ENCODE data around the gene GUCA1A.

GUCA1A gene

GRCh38 chr6:42158011-42158410, 15.2 kb upstream of the GUCA1A start:
- Histone ChIP-seq H3K27me3 (ENCODE audit: insufficient read depth, poor library complexity, severe bottlenecking) (no peaks in the 10 kb centered on the region), H3K9me3 (ENCODE audit: severe bottlenecking) (no peaks in the 10 kb centered on the region), H3K27ac (ENCODE audit: poor library complexity, severe bottlenecking) (no peak overlapping the region), H3K4me3 (ENCODE audit: severe bottlenecking) (no peak overlapping the region), H3K4me1 (ENCODE audit: insufficient read depth, poor library complexity, severe bottlenecking) (no peaks in the 10 kb centered on the region), H3K36me3 (ENCODE audit: low read depth) (no peaks in the 10 kb centered on the region)
- ATAC-seq (ENCODE audit: low read depth): peak; percentile 60
- TF ChIP-seq, protein P1, sequence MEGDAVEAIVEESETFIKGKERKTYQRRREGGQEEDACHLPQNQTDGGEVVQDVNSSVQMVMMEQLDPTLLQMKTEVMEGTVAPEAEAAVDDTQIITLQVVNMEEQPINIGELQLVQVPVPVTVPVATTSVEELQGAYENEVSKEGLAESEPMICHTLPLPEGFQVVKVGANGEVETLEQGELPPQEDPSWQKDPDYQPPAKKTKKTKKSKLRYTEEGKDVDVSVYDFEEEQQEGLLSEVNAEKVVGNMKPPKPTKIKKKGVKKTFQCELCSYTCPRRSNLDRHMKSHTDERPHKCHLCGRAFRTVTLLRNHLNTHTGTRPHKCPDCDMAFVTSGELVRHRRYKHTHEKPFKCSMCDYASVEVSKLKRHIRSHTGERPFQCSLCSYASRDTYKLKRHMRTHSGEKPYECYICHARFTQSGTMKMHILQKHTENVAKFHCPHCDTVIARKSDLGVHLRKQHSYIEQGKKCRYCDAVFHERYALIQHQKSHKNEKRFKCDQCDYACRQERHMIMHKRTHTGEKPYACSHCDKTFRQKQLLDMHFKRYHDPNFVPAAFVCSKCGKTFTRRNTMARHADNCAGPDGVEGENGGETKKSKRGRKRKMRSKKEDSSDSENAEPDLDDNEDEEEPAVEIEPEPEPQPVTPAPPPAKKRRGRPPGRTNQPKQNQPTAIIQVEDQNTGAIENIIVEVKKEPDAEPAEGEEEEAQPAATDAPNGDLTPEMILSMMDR (IDR thresholded peaks at IDR 0.05; ENCODE audit: poor library complexity, severe bottlenecking): no peak
- DNase-seq (ENCODE audit: low spot score): no peak

DNA sequence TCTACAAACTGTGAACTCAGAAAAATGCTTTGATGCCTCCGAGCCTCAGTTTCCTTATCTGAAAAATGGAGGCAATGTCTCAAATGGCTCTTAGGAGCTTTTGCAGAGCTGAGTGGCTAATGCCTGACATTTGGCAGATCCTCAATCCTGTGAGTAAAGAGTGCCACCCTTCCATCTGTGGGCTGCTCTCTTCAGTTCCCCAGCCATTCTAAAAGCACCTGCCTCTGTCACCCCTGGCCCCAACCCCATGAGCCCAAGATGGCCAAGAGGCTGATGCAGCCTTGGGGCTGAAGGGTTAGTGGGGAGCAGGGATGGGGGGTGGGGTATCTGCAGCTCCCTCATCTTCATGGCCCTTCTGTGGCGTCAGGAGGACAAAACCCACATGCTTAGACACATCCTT, 14.5 kb upstream of the GUCA1A start:
- H3K36me3 ChIP-seq (ENCODE audit: low read depth): no peaks in the 10 kb centered on the region
- TF ChIP-seq, protein P1 (IDR thresholded peaks at IDR 0.05; ENCODE audit: poor library complexity, severe bottlenecking): no peak
- no peak overlapping the region for H3K27ac ChIP-seq (ENCODE audit: poor library complexity, severe bottlenecking)
- no peaks in the 10 kb centered on the region for H3K27me3 ChIP-seq (ENCODE audit: insufficient read depth, poor library complexity, severe bottlenecking)
- no peaks in the 10 kb centered on the region for H3K9me3 ChIP-seq (ENCODE audit: severe bottlenecking)
- H3K4me1 ChIP-seq (ENCODE audit: insufficient read depth, poor library complexity, severe bottlenecking): no peaks in the 10 kb centered on the region
- no peak for ATAC-seq (ENCODE audit: low read depth)
- DNase-seq (ENCODE audit: low spot score): no peak
- H3K4me3 ChIP-seq (ENCODE audit: severe bottlenecking): no peak overlapping the region

DNA sequence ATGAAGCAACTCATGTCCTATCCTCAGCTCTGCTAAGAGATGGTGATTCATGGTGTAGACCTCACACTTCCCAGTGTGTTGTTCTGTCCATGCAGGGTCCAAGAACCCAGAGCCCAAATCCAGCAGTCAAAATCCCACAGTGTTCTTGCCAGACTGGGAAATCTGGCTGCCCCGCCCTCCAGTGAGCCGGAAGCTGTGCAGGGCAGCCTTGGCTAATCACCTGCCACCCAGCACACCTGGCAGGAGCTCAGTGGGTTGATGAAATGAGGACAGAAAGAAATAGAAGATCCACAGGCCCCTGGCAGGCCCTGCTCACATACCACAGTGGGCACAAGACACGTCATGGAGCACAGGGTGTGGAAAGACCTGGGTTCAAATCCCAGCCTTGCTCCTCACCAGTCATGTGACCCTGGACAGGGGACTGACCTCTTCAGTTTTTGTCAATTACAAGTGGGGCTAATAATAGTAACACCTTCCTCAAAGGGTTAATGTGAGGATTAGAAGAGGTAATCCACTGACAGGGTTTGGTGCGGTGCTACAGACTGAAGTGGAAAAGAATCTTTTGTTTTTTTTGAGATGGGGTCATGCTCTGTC, 13.6 kb upstream of the GUCA1A start:
- Histone ChIP-seq H3K27ac (ENCODE audit: poor library complexity, severe bottlenecking) (no peak overlapping the region), H3K36me3 (ENCODE audit: low read depth) (no peaks in the 10 kb centered on the region), H3K27me3 (ENCODE audit: insufficient read depth, poor library complexity, severe bottlenecking) (no peaks in the 10 kb centered on the region), H3K4me3 (ENCODE audit: severe bottlenecking) (no peak overlapping the region), H3K4me1 (ENCODE audit: insufficient read depth, poor library complexity, severe bottlenecking) (no peaks in the 10 kb centered on the region), H3K9me3 (ENCODE audit: severe bottlenecking) (no peaks in the 10 kb centered on the region)
- no peak for ATAC-seq (ENCODE audit: low read depth)
- DNase-seq (ENCODE audit: low spot score): no peak
- TF ChIP-seq, protein P1 (IDR thresholded peaks at IDR 0.05; ENCODE audit: poor library complexity, severe bottlenecking): no peak

GRCh38 chr6:42162384-42162783, 10.8 kb upstream of the GUCA1A start:
- Histone ChIP-seq H3K27me3 (ENCODE audit: insufficient read depth, poor library complexity, severe bottlenecking) (no peaks in the 10 kb centered on the region), H3K27ac (ENCODE audit: poor library complexity, severe bottlenecking) (no peak overlapping the region), H3K36me3 (ENCODE audit: low read depth) (no peaks in the 10 kb centered on the region), H3K9me3 (ENCODE audit: severe bottlenecking) (no peaks in the 10 kb centered on the region), H3K4me1 (ENCODE audit: insufficient read depth, poor library complexity, severe bottlenecking) (no peaks in the 10 kb centered on the region), H3K4me3 (ENCODE audit: severe bottlenecking) (no peak overlapping the region)
- ATAC-seq (ENCODE audit: low read depth) (no peak), DNase-seq (ENCODE audit: low spot score) (no peak)
- TF ChIP-seq, protein P1 (IDR thresholded peaks at IDR 0.05; ENCODE audit: poor library complexity, severe bottlenecking): no peak

DNA sequence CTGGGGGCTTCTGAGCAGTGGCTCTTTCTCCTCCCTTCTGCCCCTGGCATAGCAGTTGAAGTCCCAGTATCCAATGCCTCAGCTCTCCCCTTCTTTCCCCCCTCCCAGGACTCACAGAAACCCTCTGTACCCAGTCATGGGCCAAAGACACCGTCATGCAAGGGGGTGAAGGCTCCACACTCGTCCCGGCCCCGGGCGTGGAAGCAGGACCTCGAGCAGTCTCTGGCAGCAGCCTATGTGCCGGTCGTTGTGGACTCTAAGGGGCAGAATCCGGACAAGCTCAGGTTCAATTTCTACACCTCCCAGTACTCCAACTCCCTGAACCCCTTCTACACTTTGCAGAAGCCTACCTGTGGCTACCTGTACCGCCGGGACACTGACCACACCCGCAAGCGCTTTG, 10.4 kb upstream of the GUCA1A start:
- ATAC-seq (ENCODE audit: low read depth) (no peak), DNase-seq (ENCODE audit: low spot score) (no peak)
- TF ChIP-seq, protein P1 (IDR thresholded peaks at IDR 0.05; ENCODE audit: poor library complexity, severe bottlenecking): no peak
- no peak overlapping the region for H3K4me3 ChIP-seq (ENCODE audit: severe bottlenecking)
- no peaks in the 10 kb centered on the region for H3K9me3 ChIP-seq (ENCODE audit: severe bottlenecking)
- no peaks in the 10 kb centered on the region for H3K27me3 ChIP-seq (ENCODE audit: insufficient read depth, poor library complexity, severe bottlenecking)
- H3K4me1 ChIP-seq (ENCODE audit: insufficient read depth, poor library complexity, severe bottlenecking): no peaks in the 10 kb centered on the region
- no peaks in the 10 kb centered on the region for H3K36me3 ChIP-seq (ENCODE audit: low read depth)
- no peak overlapping the region for H3K27ac ChIP-seq (ENCODE audit: poor library complexity, severe bottlenecking)
